ENCODE data around the gene SLC2A4. TPM values are rescaled to one million over a fixed set of nuclear protein-coding genes. Genes with fewer than 3 reads are reported as not detected.

Gene SLC2A4
- total RNA-seq, 1 donor from 2014 or later, result 3.2 TPM

- H3K9me3 ChIP-seq, result no peaks in the 10 kb centered on the region
- peak in 1 of 2 donors; percentile 100 for DNase-seq (ENCODE audit: extremely low spot score in 2 of 2)
- H3K27me3 ChIP-seq, result no peaks in the 10 kb centered on the region
- H3K36me3 ChIP-seq, result peaks cover 0 to 31% of the 10 kb centered on the region in 2 donors
- TF ChIP-seq CTCF (IDR thresholded peaks at IDR 0.05) (peak in 1 of 3 experiments; percentile 41), POLR2A (IDR thresholded peaks at IDR 0.05) (peak; percentile 8 to 83), POLR2AphosphoS5 (IDR thresholded peaks at IDR 0.05; ENCODE audit: insufficient read depth in 1 of 2, low read depth in 1 of 2) (peak; percentile 90 to 100)
- H3K27ac ChIP-seq, result peak within 1 kb of the TSS; percentile 99
- intact Hi-C loops (cut with DNase I), result no loop called here
- peak within 1 kb of the TSS; percentile 69 to 100 for H3K4me3 ChIP-seq
- peaks cover 51% of the 10 kb centered on the region for H3K4me1 ChIP-seq
Observed at GRCh38 chr17:7239091-7240027, 42.2 kb upstream of the SLC2A4 start, which contains the start of gene PHF23. TSS of gene PHF23 (minus strand) at chr17:7239457. CDS start at chr17:7239279, 178 bp downstream.

- intact Hi-C loops (cut with DNase I), result no loop called here
- Histone ChIP-seq H3K9me3 (no peaks in the 10 kb centered on the region), H3K27ac (peak overlapping the region; percentile 99), H3K36me3 (peaks cover 0 to 39% of the 10 kb centered on the region in 2 donors), H3K4me1 (peaks cover 44% of the 10 kb centered on the region), H3K27me3 (no peaks in the 10 kb centered on the region), H3K4me3 (peak overlapping the region; percentile 22 to 100)
- TF ChIP-seq CTCF (IDR thresholded peaks at IDR 0.05), result no peak
- no peak for TF ChIP-seq POLR2A (IDR thresholded peaks at IDR 0.05)
- TF ChIP-seq POLR2AphosphoS5 (IDR thresholded peaks at IDR 0.05; ENCODE audit: insufficient read depth in 1 of 2, low read depth in 1 of 2), result no peak
- DNase-seq (ENCODE audit: extremely low spot score in 2 of 2), result no peak
Observed at GRCh38 chr17:7240375-7240774, 41.1 kb upstream of the SLC2A4 start.

- peaks cover 0 to 38% of the 10 kb centered on the region in 2 donors for H3K36me3 ChIP-seq
- no peak for DNase-seq (ENCODE audit: extremely low spot score in 2 of 2)
- H3K27me3 ChIP-seq, result no peaks in the 10 kb centered on the region
- peaks cover 37% of the 10 kb centered on the region for H3K4me1 ChIP-seq
- no peaks in the 10 kb centered on the region for H3K9me3 ChIP-seq
- no peak for TF ChIP-seq POLR2AphosphoS5 (IDR thresholded peaks at IDR 0.05; ENCODE audit: insufficient read depth in 1 of 2, low read depth in 1 of 2)
- TF ChIP-seq POLR2A (IDR thresholded peaks at IDR 0.05), result no peak
- TF ChIP-seq CTCF (IDR thresholded peaks at IDR 0.05), result no peak
- intact Hi-C loops (cut with DNase I), result no loop called here
- H3K4me3 ChIP-seq, result peak overlapping the region; percentile 64 to 100
- peak overlapping the region; percentile 99 for H3K27ac ChIP-seq
Observed at GRCh38 chr17:7241090-7241733, 40.3 kb upstream of the SLC2A4 start.

- Histone ChIP-seq H3K4me1 (peaks cover 30% of the 10 kb centered on the region), H3K9me3 (no peaks in the 10 kb centered on the region), H3K4me3 (peak within 1 kb of the TSS; percentile 64 to 100), H3K27me3 (no peaks in the 10 kb centered on the region), H3K36me3 (peaks cover 0 to 41% of the 10 kb centered on the region in 2 donors), H3K27ac (peak within 1 kb of the TSS; percentile 99)
- intact Hi-C loops (cut with DNase I), result no loop called here
- no peak for DNase-seq (ENCODE audit: extremely low spot score in 2 of 2)
- TF ChIP-seq POLR2AphosphoS5 (IDR thresholded peaks at IDR 0.05; ENCODE audit: insufficient read depth in 1 of 2, low read depth in 1 of 2) (peak in 1 of 2 donors; percentile 94), CTCF (IDR thresholded peaks at IDR 0.05) (no peak), POLR2A (IDR thresholded peaks at IDR 0.05) (peak in 1 of 2 donors; percentile 76)
Observed at GRCh38 chr17:7241783-7242716, 39.5 kb upstream of the SLC2A4 start, which contains the start of gene GABARAP. TSS of gene GABARAP (minus strand) at chr17:7242449. CDS start at chr17:7242330, 119 bp downstream.
